Measurements from ENCODE around the gene USP4.
"Not testable (repeated sequence)": the region's sequence is repeated elsewhere in the genome, so short reads cannot be mapped to it uniquely, and the experiment has no call there.

The USP4 gene

DNA sequence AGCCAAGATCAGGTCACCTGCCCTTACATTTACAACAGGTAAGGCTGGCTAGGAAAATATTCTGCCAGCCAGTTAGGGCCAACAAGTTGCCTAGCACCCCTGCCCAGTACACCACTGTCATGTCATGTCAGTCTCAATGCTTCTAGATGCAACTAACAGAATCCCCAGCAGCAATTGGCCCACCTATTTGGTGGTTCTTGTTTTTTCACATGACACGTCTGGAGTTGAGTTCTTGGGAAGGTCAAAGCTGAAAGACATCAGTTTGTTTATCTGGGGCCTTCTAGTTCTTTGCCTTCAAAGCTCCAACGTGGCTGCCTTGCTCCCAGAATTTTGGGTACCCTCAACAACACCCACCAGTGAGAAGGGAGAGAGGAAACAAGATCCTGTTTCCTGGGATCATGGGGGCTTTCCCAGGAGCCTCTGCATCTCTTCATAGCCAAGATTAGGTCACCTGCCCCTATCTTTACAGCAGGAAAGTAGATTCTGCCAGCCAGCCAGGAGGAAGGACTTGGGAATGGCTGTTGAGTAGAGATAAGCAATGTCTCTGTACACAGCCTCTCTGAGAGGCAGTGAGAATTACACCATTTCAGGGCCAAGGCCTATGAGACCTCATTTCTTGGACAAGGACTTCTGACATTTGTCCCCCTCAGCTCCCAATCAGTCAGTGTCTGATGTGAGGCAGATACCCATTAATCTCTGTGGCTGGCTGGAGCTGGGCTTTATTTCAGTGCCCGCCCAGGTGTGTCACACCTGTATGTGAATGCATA, 9.7 kb upstream of the USP4 start:
- DNase-seq, result no peak

DNA sequence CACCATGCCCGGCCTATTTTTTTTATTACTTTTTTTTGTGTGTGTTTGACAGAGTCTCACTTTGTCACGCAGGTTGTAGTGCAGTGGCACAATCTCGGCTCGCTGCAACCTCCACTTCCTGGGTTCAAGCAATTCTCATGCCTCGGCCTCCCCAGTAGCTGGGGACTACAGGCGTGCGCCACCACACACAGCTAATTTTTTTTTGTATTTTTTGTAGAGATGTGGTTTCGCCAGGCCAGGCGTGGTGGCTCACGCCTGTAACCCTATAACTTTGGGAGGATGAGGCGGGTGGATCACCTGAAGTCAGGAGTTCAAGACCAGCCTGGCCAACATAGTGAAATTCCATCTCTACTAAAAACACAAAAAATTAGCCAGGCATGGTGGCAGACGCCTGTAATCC, 8.5 kb upstream of the USP4 start:
- DNase-seq, result not testable (repeated sequence)

DNA sequence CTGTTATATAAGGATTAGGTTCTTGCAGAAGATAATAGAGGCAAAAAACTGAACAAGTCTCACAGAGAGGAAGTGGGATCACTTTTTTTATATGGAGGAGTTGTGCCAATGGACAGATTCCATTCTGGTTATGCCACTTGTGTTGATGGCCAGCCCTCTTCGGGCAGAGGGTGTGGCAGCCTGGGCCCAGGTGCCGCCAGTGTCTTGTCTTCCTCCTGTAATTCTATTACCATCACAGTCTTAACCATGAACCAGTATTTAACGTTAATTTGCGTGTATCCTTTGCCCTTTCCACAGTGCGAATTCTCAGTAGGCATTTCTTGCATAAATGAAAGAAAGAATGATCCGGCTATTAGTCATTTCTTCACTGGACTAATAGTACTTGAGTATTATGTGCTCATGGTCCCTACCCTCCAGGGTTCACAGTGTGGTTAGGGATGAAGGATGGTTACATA, 7.0 kb upstream of the USP4 start:
- no peak for DNase-seq

DNA sequence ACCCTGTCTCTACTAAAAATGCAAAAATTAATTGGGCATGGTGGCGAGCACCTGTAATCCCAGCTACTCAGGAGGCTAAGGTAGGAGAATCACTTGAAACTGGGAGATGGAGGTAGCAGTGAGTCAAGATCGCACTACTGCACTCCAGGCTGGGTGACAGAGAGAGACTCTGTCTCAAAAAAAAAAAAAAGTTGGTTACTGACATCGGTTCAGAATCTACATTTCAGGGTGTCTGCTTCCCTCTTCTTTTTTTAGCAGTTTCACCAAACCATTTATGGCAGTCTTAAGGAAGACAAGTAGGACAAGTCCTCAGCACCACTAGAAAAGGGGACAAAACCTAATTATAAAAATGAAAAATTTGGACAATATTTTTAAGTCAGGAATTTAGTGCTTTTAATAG, 3.3 kb upstream of the USP4 start:
- no peak for DNase-seq

DNA sequence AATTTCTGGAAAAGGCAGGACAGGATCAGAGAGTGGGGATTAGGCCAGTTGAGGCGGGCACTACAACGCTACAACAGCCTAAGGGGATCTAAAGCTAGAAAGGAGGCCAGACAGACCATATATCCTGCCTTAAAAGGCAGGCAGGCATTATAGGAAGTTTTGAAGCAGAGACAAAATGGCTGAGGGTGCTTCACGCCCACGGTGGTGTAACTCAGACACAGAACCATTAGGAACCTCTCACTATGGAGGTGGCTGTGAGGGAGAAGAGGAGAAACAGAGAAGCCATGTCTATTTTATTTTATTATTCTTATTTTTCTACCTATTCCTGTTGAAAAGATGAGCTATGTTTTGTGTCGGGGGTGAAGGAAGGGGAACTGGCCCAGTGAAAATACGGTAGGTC, 2.1 kb upstream of the USP4 start:
- no peak for DNase-seq

DNA sequence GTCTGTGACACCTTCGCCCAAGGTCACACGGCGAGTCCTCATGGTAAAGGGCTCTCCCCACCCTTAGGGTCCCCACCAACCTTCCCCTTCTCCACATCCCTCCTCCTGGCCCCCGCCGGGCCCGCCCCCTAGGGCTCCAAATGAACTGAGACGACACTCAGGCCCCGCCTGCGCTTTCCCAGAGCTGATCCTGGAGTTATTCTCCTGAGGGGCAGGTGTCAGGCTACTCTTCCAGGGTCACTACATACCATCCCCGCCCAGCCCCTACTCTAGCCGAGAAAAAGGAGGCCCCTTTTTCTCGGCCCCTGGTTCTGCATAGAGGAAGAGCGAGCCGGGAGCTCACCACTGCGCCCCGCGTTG, 292 bp downstream of the USP4 start:
- no peak for DNase-seq

DNA sequence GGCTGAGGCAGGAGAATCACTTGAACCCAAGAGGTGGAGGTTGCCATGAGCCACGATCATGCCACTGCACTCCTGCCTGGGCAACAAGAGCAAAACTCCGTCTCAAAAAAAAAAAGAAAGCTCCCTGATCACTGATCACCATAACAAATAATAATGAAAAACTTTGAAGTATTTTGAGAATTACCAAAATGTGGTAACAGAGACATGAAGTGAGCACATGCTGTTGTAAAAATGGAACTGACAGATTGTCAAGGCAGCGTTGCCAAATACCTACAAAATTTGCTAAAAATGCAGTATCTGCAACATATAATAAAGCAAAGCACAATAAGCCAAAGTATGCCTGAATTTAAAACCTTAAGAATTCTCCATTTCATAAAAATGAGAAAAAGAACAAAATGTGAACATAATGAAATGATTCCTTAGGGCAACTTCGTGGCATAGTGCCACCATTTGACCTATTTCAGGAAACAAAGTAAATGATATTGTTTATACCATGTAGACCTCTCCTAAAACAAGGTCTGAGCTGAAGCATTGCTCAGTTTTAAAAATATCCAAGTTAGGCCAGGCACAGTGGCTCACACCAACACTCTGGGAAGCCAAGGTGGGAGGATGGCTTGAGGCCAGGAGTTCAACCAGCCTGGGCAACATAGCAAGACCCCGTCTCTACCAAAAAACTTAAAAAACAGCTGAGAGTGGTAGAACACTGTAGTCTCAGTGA, 5.8 kb downstream of the USP4 start:
- no peak for DNase-seq

DNA sequence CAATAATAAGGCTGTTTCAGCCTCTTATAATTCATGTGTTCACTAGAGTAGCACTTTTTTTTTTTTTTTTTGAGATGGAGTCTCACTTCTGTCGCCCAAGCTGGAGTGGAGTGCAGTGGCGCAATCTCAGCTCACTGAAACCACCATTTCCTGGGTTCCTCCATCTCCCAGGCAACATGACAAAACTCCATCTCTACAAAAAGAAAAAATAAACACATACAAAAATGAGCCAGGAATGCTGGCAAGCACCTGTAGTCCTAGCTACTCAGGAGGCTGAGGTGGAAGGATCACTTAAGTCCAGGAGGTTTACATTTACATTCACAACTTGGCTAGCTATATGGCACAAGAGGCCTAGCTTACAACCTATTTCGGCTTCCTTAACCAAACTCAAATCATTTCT, 6.8 kb downstream of the USP4 start:
- no peak for DNase-seq

DNA sequence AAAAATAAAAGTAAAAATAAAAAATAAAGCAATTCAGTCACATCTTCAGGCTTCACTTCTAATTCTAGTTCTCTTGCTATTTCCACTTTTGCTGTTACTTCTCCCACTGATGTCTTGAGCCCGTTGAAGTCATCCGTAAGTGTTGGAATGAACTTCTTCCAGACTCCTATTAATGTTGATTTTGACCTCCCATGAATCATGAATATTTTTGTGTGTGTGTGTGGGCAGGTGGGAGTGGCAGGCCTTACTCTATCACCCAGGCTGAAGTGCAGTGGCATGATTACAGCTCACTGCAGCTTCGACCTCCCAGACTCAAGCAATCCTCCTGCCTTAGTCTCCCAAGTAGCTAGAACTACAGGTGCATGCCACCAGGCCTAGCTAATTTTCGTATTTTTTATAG, 10.7 kb downstream of the USP4 start:
- no peak for DNase-seq

DNA sequence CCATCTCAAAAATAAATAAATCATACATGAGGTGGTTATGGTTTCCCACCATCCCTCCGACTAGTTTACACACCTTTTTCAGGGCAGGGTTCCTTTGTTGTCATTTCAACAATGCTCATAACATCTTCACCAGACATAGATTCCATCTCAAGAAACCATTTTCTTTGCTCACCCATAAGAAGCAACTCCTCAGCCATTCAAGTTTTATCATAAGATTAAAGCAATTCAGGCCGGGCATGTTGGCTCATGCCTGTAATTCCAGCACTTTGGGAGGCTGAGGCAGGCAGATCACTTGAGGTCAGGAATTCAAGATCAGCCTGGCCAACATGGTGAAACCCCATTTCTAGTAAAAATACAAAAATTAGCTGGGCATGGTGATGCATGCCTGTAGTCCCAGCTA, 11.5 kb downstream of the USP4 start:
- not testable (repeated sequence) for DNase-seq

DNA sequence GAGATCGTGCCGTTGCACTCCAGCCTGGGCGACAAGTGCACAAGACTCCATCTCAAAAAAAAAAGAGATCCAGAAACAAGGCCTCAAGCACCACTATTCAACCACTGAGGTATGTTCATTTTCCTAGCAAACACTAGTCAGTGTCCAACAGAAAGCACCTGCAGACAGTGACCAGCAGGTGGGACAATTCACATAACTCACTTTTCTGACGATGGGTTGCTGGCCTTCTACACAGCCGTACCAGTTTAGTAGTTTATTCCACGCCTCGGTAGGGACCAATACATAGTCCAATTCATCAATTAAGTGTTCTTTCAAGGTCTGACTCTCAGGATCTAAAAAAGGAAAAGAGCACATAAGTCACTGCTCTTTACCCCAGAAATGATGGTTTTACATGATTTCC, 12.4 kb downstream of the USP4 start:
- no peak for DNase-seq

DNA sequence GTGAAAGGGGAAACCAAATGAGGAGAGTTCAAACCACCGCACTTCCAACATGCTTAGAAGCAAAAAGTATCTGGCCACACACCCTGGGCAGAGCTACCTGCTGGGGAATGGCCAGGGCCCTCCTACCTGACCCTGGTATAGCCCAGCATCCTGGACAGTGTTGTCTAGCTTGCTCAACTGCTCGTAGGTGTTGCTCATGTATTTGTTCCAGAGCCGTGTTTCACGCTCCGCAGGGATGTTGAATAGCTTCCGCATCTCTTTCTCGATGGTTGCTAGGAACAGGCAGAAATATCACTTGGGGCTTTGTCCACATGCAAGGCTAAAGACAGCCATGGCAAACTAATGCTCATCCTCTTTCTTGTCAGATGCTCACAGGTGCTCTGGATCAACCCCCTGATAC, 15.1 kb downstream of the USP4 start:
- DNase-seq, result no peak

DNA sequence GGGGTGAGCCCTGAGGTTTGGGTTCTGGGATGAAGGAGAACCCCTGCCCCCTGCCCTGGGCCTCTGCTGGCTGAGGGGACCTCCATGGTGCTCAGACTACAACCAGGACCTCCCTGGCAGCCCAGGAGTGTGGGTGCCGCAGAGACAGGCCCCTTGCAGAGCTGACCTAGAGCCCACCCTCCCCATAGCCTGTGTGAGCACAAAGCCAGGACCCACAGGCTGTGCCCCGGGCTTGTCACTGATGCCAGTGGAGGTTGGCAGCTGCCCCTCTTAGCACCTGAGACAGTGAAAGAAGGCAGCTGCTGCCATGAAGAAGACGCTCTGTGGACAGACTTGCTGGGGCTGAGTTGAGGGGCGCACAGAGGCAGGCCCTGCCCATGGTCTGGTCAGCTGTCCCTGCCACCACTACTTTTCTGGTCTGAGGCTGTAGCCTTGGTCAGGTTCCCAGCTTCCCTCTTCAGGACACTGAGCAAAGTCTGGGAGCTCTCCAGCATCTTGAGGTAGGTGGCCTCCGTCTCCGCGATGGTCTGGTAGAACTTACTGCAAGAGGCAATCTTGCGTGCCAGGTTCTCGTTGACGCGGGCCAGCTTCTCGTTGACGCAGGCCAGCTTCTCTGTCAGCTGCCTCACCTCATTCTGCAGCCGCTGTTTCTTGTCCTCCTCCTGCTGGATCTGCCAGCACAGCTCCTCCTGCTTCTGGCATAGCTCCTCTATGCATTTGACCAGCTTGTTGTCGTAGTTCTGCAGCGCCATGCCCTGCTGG, 23.0 kb downstream of the USP4 start:
- DNase-seq, result no peak

DNA sequence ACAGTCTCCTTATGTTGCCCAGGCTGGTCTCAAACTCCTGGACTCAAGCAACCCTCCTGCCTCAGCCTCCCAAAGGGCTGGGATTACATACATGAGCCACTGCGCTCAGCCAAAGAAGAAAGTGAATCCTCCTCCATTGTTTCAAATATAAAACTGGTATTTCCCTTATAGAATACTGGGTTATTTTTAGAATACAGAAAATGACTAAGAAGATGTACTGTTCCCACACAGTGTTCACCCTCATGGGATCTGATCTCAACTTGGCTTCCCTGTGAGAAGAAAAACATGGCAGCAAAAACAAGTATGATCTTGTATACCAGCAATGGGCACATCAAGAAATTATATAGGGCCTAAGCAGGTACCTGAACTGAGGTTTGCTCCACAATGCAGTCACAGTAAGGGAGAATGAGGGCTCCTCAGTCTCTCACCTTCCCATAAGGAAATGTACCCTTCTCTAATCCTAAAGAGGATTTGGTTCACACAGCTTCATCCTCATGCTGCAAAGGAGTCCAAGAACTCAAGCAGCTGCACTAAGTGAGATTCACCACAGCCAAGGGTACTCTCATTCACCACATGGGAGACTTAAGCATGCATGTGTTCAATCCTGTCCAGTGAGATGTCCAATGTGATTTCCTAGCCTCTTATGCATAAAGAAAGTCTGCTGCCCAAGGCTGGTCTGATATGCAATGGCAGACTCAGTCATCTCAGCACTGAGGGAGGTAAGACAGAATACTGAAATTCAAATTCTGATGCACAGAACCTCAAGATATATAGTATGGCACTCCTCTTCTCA, 25.8 kb downstream of the USP4 start:
- DNase-seq, result peak; percentile 43

DNA sequence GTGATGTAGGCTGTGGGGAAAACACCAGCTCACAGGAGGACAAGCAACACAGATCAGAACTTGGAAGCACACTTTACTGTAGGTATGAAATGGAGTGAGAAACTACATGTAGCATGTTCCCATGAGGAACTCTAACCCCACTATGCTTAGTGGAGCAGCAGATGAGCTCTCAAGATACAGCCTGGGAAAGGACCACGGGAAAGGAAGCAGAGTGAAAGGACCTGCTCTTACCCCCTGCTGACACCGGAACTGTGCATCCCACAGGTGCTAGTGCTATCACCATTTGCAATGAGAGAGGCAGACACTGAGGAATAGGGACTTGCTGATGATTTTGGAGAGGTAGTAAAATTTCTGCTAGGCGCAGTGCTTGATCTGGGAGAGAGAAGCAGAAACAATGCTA, 28.6 kb downstream of the USP4 start:
- no peak for DNase-seq

DNA sequence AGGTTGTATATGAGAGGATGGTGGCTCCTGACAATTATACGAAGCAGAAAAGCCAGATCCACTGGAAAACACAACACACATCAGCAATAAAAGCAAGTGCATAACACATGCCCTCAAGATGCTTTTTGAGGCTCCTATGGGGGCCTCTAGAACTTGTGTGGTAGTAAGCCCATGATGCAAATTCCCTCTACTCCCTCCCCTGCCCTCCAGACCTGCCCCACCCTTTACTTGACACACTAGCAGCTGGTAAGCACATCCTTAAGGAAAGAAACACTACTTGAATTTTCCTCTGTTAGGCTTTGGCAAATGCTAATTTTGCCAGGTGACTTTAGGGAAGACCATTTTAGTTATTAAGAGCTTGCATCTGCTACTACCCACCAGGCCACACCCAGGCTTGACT, 29.2 kb downstream of the USP4 start:
- DNase-seq, result no peak

DNA sequence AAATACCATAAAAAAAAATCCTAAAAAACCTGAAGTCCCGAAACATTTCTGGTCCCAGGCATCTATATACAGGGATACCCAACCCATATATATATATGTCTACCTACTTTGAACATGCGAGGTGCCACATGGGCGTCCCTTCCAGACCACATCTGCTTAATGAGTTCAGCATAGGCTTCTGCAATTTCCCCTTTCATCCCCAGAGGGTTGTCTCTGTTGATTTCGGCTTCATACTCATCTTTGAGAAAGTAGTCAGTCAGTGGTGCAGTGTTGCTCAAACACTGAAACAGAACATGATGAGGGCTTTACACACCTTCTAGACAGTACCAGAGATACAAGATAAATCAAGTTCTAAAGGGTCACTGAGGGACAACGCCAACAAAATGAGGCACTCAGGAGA, 34.2 kb downstream of the USP4 start:
- no peak for DNase-seq

DNA sequence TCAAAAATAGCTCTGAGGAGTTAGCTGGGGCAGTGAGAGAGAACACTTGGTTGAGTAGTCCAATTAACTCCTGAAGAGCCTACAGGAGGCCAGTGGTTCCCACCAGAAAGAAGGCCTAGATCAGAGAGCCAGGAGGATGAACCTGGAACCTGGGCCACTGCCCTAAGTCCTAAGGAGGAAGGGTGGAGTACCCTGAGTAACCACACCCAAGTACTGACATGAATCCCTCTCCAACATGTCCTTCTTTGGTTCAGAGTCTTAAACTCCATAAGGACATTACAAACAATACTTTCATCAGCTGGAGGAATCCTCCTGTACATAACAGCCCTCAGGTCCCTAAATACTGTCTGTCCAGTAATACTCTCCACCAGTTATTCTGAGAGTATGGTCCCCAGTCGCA, 37.2 kb downstream of the USP4 start:
- DNase-seq, result no peak

DNA sequence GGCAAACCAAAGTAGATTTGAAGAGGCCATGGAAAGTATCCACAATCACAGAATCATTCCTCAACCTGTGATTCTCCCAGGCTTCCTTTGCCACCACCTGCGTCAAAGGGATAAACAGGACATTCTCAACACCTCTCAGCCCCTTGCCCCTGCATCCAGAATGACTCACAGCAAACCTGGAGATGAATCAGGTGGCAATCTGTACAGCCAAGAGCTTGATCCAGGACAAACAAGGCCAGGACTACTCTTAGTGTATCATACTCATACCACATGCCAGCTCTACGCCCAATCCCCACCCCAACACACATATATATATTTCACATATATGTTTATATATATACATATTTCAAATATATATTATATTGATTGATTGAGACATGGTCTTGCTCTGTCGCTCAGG, 39.3 kb downstream of the USP4 start:
- DNase-seq, result no peak

DNA sequence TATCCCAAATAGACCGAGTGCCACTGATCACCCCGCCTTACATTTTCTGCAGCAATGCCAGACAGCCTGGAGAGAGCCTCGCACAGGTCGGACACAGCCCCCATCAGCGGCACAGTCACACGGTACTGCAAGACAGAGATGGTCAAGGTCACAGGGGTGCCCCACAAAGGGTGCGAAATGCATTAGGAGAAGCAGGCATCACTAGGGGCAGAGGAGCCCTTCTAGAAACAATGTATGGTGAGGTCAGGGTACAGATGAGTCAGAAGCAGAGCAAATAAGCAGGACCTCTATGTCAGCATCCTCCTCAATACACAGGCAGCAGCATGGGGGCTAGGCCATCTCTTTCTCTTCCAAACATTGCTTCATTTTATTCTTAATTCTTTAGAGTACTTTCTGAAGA, 41.3 kb downstream of the USP4 start:
- DNase-seq, result no peak

DNA sequence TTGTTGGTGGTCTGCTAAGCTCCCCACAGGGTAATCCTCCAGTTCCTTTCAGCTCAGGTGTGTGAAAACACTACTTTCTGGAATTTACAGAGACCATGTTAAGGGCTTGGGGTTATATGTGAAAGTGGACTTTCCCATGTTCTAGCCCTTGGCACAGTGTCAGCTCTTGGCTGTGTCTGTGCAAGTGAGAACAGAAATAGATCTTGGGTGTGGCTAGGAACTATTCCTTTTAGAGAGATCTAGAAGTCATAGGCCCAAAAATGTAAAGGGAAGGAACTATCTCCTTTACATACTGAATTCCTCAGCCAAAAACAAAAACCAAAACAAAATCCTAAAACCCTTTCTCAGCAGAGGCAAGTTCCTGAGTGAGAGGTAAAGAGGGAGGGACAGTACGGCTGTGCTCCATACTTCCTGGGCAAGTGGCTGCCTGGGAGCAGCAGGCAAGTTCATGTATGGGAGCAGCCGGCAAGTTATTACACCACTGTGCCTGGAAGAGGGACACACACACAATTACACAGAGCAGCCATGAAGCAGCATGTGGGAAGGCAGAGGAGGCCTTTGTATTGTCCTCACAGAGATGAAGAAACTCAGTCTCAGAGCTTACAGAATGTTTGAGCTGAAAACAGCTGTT, 43.0 kb downstream of the USP4 start:
- no peak for DNase-seq

DNA sequence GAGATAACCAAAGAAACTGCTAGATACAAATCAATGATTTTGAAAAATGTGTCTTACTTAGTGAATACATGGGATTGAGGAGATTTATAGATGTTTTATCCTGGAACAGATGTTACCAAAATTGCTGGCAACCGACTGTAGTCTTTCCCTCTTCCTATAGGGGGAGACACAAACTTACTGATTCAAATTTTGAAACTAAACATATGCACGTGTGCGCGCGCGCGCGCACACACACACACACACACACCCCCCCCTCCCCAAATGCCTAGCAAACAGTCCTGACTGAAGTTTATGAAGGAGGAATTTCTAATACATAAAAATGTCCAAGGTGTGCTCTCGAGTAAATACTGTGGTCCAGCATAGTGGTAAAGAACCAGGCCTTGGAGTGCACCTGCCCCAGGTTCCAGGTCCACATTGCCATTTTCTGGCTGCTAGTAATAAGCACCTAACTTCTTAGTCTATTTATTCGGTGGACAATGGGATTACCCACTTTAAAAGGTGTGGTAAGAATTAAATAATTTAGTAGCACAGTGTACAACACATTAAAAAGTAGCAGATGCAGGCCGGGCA, 44.3 kb downstream of the USP4 start:
- peak; percentile 44 for DNase-seq

Data from fibroblast of skin of right quadriceps (primary cell).